ENCODE data around the gene LRRFIP1.
"Not testable (repeated sequence)": the region's sequence is repeated elsewhere in the genome, so short reads cannot be mapped to it uniquely, and the experiment has no call there.

Gene LRRFIP1

DNA sequence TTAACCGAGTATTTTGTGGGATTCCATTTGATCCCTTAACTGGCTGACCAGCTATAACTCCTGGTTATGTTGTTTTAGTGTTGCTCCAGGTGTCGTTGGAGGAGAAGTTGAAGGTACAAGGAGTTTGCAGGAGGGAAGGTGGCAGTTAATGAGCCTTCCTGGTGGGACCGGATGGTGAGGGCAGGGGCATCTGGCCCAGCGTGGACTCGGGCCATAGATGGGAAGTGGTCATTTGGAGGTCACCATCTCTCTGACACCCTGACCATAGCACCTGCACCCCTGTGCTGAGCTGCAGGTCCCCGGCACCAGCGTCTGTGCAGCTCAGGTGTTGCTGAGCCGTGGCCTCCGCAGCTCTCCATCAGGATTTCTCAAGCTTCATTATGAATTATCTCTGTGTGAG is 119.8 kb downstream of the LRRFIP1 start:
- DNase-seq (ENCODE audit: low read depth): no peak
- no peak overlapping the region for H3K4me3 ChIP-seq (replicated peaks; ENCODE audit: low read depth, low read length)
- TF ChIP-seq, protein P1, sequence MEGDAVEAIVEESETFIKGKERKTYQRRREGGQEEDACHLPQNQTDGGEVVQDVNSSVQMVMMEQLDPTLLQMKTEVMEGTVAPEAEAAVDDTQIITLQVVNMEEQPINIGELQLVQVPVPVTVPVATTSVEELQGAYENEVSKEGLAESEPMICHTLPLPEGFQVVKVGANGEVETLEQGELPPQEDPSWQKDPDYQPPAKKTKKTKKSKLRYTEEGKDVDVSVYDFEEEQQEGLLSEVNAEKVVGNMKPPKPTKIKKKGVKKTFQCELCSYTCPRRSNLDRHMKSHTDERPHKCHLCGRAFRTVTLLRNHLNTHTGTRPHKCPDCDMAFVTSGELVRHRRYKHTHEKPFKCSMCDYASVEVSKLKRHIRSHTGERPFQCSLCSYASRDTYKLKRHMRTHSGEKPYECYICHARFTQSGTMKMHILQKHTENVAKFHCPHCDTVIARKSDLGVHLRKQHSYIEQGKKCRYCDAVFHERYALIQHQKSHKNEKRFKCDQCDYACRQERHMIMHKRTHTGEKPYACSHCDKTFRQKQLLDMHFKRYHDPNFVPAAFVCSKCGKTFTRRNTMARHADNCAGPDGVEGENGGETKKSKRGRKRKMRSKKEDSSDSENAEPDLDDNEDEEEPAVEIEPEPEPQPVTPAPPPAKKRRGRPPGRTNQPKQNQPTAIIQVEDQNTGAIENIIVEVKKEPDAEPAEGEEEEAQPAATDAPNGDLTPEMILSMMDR (IDR thresholded peaks at IDR 0.05; ENCODE audit: low read length, missing control alignments): no peak

DNA sequence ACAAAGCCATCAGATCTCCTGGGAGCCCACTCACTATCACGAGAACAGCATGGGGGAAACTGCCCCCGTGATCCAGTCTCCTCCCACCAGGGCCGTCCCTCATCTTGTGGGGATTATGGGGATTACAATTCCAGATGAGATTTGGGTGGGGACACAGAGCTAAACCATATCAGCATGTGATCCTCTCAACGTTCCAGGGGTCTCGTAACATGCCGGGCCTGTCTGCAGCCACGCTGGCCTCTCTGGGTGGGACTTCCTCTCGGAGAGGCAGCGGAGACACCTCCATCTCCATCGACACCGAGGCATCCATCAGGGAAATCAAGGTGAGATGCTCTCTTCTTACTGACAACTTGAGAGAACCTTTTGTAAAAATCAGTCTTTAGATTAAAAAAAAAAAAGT is 121.6 kb downstream of the LRRFIP1 start:
- H3K4me3 ChIP-seq (replicated peaks; ENCODE audit: low read depth, low read length): no peak overlapping the region
- TF ChIP-seq, protein P1 (IDR thresholded peaks at IDR 0.05; ENCODE audit: low read length, missing control alignments): no peak
- no peak for DNase-seq (ENCODE audit: low read depth)

DNA sequence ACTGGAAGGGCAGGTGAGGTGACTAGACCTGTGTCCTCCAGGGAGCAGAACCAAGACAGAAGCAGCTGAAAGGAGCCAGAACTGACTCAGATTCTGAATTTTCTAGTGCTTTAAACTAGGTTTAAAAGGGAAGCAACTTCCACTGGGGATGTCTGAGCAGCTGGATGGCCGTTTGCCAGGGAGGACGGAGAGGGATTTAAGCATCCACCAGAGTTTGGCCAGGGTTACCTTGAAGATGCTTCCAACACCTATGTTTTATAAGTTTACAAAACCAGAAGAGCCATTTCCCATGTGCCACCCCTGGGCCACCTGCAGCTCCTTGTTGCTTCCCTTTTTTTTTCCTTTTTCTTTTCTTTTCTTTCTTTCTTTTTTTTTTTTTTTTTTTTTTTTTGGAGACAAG is 122.6 kb downstream of the LRRFIP1 start:
- TF ChIP-seq, protein P1 (IDR thresholded peaks at IDR 0.05; ENCODE audit: low read length, missing control alignments): no peak
- no peak for DNase-seq (ENCODE audit: low read depth)

DNA sequence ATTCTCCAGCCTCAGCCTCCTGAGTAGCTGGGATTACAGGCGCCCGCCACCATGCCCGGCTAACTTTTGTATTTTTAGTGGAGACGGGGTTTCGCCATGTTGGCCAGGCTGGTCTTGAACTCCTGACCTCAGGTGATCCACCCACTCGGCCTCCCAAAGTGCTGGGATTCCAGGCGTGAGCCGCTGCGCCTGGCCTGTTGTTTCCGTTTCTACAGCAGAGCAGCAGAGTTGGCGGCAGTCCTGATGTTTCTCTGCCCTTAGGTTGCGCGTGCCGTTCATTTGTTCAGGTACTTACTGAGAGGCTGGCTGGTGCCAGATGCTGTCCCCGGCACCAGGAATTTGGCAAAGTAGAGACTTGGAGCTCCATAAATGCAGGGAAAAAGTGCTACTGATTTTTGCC is 123.1 kb downstream of the LRRFIP1 start:
- not testable (repeated sequence) for H3K4me3 ChIP-seq (replicated peaks; ENCODE audit: low read depth, low read length); DNase-seq (ENCODE audit: low read depth)

More for the DNA sequence above, 122.6 kb downstream of the LRRFIP1 start:
- H3K4me3 ChIP-seq (replicated peaks; ENCODE audit: low read depth, low read length): no peak overlapping the region

DNA sequence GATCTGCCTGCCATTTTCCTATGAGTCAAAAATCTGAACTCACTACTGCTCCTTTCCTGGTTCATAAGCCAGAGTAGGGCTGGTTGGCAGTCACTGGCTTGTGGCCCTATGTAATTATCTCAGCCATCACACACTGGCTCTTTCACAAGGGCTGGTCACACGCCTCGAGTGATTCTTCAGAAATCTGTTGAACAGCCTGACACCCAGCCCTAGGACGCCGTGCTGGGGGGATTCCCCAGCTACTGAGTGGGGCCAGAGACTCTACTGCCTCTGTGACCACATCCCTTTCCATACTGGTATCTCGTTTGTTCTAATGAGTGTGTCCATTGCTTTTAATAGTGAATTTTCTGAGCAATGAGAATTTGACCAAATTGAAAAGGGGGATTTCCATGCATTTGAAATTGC is 125.4 kb downstream of the LRRFIP1 start:
- no peak for DNase-seq (ENCODE audit: low read depth)
- TF ChIP-seq, protein P1 (IDR thresholded peaks at IDR 0.05; ENCODE audit: low read length, missing control alignments): no peak
- H3K4me3 ChIP-seq (replicated peaks; ENCODE audit: low read depth, low read length): no peak overlapping the region

DNA sequence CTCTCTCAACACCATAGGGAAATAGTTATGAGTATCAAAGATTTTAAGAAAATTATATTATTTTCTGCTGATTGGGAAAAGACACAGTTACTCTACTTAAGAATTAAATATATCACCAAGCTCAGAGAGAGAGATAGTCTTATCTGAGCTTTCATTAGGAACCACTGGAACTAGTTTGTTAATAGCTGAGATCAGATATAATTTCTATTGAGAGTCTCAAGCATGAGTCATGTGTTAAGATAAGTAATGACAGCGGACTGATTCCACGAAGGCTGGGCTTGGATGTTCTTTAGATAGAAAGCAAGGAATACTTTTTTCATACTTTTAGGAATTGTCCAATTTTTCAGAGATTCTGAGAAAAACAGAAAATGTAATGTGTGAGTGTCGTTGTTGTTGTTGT is 126.8 kb downstream of the LRRFIP1 start:
- TF ChIP-seq, protein P1 (IDR thresholded peaks at IDR 0.05; ENCODE audit: low read length, missing control alignments): no peak
- no peak overlapping the region for H3K4me3 ChIP-seq (replicated peaks; ENCODE audit: low read depth, low read length)
- peak; percentile 25 for DNase-seq (ENCODE audit: low read depth)

DNA sequence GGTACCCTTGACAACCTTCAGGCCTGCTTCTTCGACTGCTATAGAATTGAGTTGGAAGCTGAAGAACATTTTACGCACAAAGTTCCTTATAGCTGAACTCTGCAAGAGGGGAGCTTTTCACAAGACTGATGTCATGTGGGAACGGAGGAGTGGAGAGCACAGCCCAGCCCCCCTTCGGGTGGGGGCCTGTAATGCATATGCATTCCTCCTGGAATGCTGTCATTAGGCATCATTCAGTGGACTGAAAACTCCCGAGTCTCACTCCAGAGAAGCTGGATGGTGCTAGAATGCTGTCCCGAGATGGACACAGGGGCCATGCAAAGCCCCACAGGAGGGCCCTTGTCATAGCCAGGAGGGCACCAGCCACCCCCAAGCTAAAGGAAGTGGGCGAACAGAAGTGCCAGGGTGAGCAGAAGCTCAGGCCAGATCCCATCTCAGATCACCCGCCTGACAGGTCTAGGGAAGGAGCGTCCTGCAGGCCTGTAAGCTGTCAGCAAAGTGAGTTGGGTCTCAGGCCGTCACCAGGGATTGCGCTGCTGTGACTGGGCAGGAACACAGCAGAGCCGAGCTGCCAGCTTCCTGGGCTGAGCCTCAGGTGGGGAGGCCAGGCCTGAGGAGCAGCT is 127.3 kb downstream of the LRRFIP1 start:
- TF ChIP-seq, protein P1 (IDR thresholded peaks at IDR 0.05; ENCODE audit: low read length, missing control alignments): no peak
- H3K4me3 ChIP-seq (replicated peaks; ENCODE audit: low read depth, low read length): no peak overlapping the region
- no peak for DNase-seq (ENCODE audit: low read depth)
